BJ (cell line): ENCODE measurements around the gene NANOS1. TPM values are rescaled to one million over a fixed set of nuclear protein-coding genes. Genes with fewer than 3 reads are reported as not detected.

Experiments used
- CTCF ChIA-PET: fragments of 350-600 bp; formaldehyde crosslinking; extraction: SDS; loops from one replicate; lab custom pipeline; 2021; ENCODE audit warnings: antibody characterized with exemption, inconsistent platforms; lab: Yijun Ruan, JAX
- POLR2A ChIA-PET: fragments of 300-600 bp; sonication (Branson Sonifier 250); formaldehyde crosslinking; extraction: SDS; loops from one replicate; lab custom pipeline; 2021; ENCODE audit warnings: antibody characterized with exemption; lab: Charles Lee
- DNase-seq: peaks from one replicate; pipeline ENCODE4 v3.0.0-alpha.2; 2011; ENCODE audit warnings: low read depth
- H3K27me3 ChIP-seq: 2 replicates; pipeline ENCODE4 v1.6.0; 2011; ENCODE audit warnings: low read length; ENCODE audit not compliant: control insufficient read depth, insufficient read depth
- H3K36me3 ChIP-seq: 2 replicates; pipeline ENCODE4 v1.5.1; 2011; ENCODE audit warnings: low read length; ENCODE audit not compliant: control insufficient read depth, insufficient read depth
- H3K4me3 ChIP-seq: 2 replicates; pipeline ENCODE4 v1.5.1; 2011; ENCODE audit warnings: low read depth, mild to moderate bottlenecking, control low read depth, low read length
- CTCF ChIP-seq: IDR thresholded peaks from 2 replicates; pipeline ENCODE4 v1.5.1; 2011; ENCODE audit warnings: low read depth, mild to moderate bottlenecking, control low read depth, inconsistent platforms, low read length, moderate library complexity; ENCODE audit not compliant: insufficient read depth
- polyA plus RNA-seq: library from polyadenylated mRNA; depleted of rRNA; stranded (reverse); fragments of >200 nt; gene quantifications from 2 replicates; pipeline ENCODE4 v1.2.3, GENCODE V29; 2011

Gene NANOS1
- polyA plus RNA-seq, 1 experiment: 0.39 TPM

GRCh38 chr10:119006451-119007210, 22.9 kb upstream of the NANOS1 start:
- H3K27me3 ChIP-seq: peaks cover 15% of the 10 kb centered on the region
- DNase-seq: peak; percentile 94
- no peaks in the 10 kb centered on the region for H3K36me3 ChIP-seq
- ChIA-PET POLR2A (interaction anchor here (0.5 to 0.6 kb wide), 3 partner anchors 10 to 11 kb away, joined by 3 to 17 read pairs (median 7); no protein-coding TSS in a partner anchor), CTCF (interaction anchor here (0.6 to 1.3 kb wide), 5 partner anchors 12 to 78 kb away, joined by 3 to 5 read pairs (median 3); no protein-coding TSS in a partner anchor)
- no peak overlapping the region for H3K4me3 ChIP-seq
- peak; percentile 17; the same call in 1 of the 2 replicates for TF ChIP-seq CTCF

GRCh38 chr10:119007211-119007574, 22.3 kb upstream of the NANOS1 start:
- Histone ChIP-seq H3K4me3 (no peak overlapping the region), H3K27me3 (peaks cover 10% of the 10 kb centered on the region), H3K36me3 (no peaks in the 10 kb centered on the region)
- CTCF ChIA-PET: interaction anchor here (0.9 to 1.3 kb wide), 4 partner anchors 11 to 47 kb away, joined by 3 to 5 read pairs (median 3); no protein-coding TSS in a partner anchor
- POLR2A ChIA-PET: no interaction called here
- no peak for DNase-seq
- no peak for TF ChIP-seq CTCF

GRCh38 chr10:119020627-119020946, 8.9 kb upstream of the NANOS1 start:
- CTCF ChIA-PET: interaction anchor here (1.1 kb wide), 1 partner anchor 9 kb away, joined by 3 read pairs; no protein-coding TSS in a partner anchor

GRCh38 chr10:119022846-119023552, 6.5 kb upstream of the NANOS1 start:
- TF ChIP-seq CTCF: no peak
- CTCF ChIA-PET: no interaction called here
- POLR2A ChIA-PET: no interaction called here
- DNase-seq: peak; percentile 74
- Histone ChIP-seq H3K36me3 (no peaks in the 10 kb centered on the region), H3K27me3 (peaks cover 3% of the 10 kb centered on the region), H3K4me3 (no peak overlapping the region)

More at GRCh38 chr10:119020627-119020946, 8.9 kb upstream of the NANOS1 start:
- POLR2A ChIA-PET: no interaction called here
- TF ChIP-seq CTCF: no peak
- peaks cover 3% of the 10 kb centered on the region for H3K27me3 ChIP-seq
- no peak for DNase-seq
- no peak overlapping the region for H3K4me3 ChIP-seq
- no peaks in the 10 kb centered on the region for H3K36me3 ChIP-seq

GRCh38 chr10:119023553-119023868, 6.0 kb upstream of the NANOS1 start:
- Histone ChIP-seq H3K27me3 (peaks cover 2% of the 10 kb centered on the region), H3K36me3 (no peaks in the 10 kb centered on the region), H3K4me3 (no peak overlapping the region)
- ChIA-PET CTCF (no interaction called here), POLR2A (no interaction called here)
- DNase-seq: no peak
- TF ChIP-seq CTCF: no peak
